Astrocyte of the cerebellum (primary cell): ENCODE data around the gene SSH2.
A peak's percentile ranks its signal among the peaks of the same experiment; 100 is the strongest.
"Not testable (repeated sequence)": the region's sequence is repeated elsewhere in the genome, so short reads cannot be mapped to it uniquely, and the experiment has no call there.

ENCODE experiments used
- DNase-seq: peaks from one replicate; pipeline ENCODE4 v3.0.0-alpha.2; 2011; ENCODE audit warnings: low read depth
- H3K4me3 ChIP-seq: 2 replicates; pipeline ENCODE4 v1.5.1; 2011; ENCODE audit warnings: mild to moderate bottlenecking, low read depth, low read length, moderate library complexity
- CTCF ChIP-seq: IDR thresholded peaks from 2 replicates; pipeline ENCODE4 v1.5.1; 2012; ENCODE audit warnings: low read length, low read depth, moderate library complexity, mild to moderate bottlenecking; ENCODE audit errors: missing control alignments
- in situ Hi-C: cut with HindIII; loops from 2 replicates; pipeline ENCODE4 v1.10.0; 2017; ENCODE audit warnings: low sequenced_read_pairs

Gene SSH2

GRCh38 chr17:29789196-29790170, 140.5 kb downstream of the SSH2 start:
- DNase-seq = no peak
- TF ChIP-seq CTCF = no peak
- in situ Hi-C loops = loop anchor here (5.0 kb wide), 1 partner anchor 143 kb away; the partner anchor contains the start of gene SSH2
- no peak overlapping the region for H3K4me3 ChIP-seq

DNA sequence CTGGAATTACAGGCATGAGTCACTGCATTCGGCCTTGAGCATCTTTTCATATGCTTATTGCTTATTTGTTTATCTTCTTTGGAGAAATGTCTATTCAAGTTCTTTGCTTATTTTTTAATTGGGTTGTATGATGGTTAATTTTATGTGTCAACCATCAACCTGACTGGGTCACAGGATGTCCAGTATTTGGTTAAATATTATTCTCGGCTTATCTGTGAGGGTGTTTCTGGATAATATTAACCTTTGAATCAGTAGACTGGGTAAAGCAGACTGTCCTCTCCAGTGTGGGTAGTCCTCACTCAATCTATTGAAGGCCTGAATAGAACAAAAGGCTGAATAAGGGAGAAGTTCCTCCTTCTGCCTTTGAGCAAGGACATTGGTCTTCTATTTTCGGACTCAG, 142.0 kb downstream of the SSH2 start:
- H3K4me3 ChIP-seq = no peak overlapping the region
- in situ Hi-C loops = no loop called here
- DNase-seq = no peak
- no peak for TF ChIP-seq CTCF

DNA sequence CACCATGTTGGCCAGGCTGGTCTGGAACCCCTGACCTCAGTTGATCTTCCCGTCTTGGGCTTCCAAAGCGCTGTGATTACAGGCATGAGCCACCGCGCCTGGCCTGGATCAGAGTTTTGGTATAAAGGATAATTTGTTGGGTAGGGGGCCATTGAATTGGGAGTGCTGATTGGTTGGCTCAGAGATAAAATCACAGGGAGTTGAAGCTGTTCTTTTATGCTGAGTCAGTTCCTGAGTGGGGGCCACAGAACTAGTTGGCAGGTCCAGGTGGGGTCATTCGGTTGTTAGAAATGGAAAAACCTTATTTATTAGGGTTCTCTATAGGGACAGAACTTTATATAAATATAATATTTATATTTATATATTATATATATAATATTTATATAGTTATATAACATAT, 147.1 kb downstream of the SSH2 start:
- in situ Hi-C loops = no loop called here
- H3K4me3 ChIP-seq = no peak overlapping the region
- TF ChIP-seq CTCF = no peak
- no peak for DNase-seq

DNA sequence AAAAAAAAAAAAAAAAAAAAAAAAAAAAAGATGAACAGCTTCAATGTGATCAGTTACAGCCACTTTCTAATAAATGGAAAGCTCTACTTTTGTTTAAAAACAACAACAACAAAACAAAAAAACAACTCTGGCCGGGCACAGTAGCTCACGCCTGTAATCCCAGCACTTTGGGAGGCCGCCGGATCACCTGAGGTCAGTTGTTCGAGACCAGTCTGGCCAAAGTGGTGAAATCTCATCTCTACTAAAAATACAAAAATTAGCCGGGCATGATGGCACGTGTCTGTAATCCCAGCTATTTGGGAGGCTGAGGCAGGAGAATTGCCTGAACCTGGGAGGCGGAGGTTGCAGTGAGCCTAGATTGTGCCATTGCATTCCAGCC, 150.2 kb downstream of the SSH2 start:
- in situ Hi-C loops = loop anchor here (5.0 kb wide), 1 partner anchor 138 kb away; no protein-coding TSS in a partner anchor
- not testable (repeated sequence) for DNase-seq, H3K4me3 ChIP-seq

- no peak for DNase-seq
- peak; percentile 72 for TF ChIP-seq CTCF
- in situ Hi-C loops = loop anchor here (5.0 kb wide), 1 partner anchor 137 kb away; no protein-coding TSS in a partner anchor
- H3K4me3 ChIP-seq = no peak overlapping the region
These were observed 150.8 kb downstream of the SSH2 start for GRCh38 chr17:29778956-29779811.

GRCh38 chr17:29777663-29778062, 152.4 kb downstream of the SSH2 start:
- TF ChIP-seq CTCF = no peak
- no peak overlapping the region for H3K4me3 ChIP-seq
- in situ Hi-C loops = loop anchor here (5.0 kb wide), 1 partner anchor 135 kb away; no protein-coding TSS in a partner anchor
- no peak for DNase-seq
